GM10266 (cell line): ENCODE measurements around the gene PCBP1.
"Not testable (repeated sequence)": the region's sequence is repeated elsewhere in the genome, so short reads cannot be mapped to it uniquely, and the experiment has no call there.

ENCODE experiments used
- DNase-seq: peaks from one replicate; pipeline ENCODE4 v3.0.0; 2012; ENCODE audit errors: extremely low spot score
- TF ChIP-seq, protein P1 (sequence below): IDR thresholded peaks from 2 replicates; pipeline ENCODE4 v1.5.1; 2012; ENCODE audit warnings: mild to moderate bottlenecking, low read depth; ENCODE audit not compliant: control insufficient read depth, insufficient read depth; ENCODE audit errors: missing control alignments

PCBP1 gene

DNA sequence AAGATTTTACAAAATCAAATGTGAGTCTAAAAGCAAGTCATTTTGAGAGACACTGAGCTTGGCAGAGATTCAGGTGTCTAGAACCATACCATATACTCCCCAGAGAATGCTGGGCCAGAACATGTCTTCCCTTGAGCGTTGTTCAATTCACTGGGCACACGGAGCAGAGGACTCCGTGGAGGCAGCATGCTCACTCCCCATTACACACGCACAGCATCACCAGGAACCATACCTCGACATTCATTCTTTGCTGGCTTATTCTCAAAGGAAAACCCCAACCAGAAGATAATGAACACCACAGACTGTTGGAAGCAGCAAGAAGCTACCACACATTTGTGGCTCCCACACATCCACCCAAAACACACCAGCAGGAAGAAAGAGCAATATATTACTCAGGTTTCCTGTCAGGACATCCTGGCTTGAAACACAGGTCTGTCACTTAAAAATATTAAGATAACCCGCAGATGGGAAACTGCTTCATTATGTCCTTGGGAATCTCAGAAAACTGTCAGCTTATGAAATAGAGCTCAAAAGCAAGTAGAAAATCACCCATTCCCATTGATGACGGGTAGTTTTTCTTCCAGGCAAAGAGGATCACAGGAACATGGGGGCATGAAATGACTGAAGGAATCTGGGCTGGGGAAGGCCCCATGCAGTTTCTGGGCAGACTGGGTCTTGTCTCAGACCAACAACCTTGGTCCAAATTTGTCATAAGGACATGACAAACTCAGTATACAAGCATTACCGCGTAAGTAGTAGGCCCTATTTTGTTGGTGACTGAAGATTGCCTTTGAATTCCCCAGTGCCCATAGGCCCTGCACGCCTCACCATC is 46.4 kb downstream of the PCBP1 start:
- TF ChIP-seq, protein P1, sequence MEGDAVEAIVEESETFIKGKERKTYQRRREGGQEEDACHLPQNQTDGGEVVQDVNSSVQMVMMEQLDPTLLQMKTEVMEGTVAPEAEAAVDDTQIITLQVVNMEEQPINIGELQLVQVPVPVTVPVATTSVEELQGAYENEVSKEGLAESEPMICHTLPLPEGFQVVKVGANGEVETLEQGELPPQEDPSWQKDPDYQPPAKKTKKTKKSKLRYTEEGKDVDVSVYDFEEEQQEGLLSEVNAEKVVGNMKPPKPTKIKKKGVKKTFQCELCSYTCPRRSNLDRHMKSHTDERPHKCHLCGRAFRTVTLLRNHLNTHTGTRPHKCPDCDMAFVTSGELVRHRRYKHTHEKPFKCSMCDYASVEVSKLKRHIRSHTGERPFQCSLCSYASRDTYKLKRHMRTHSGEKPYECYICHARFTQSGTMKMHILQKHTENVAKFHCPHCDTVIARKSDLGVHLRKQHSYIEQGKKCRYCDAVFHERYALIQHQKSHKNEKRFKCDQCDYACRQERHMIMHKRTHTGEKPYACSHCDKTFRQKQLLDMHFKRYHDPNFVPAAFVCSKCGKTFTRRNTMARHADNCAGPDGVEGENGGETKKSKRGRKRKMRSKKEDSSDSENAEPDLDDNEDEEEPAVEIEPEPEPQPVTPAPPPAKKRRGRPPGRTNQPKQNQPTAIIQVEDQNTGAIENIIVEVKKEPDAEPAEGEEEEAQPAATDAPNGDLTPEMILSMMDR = no peak

DNA sequence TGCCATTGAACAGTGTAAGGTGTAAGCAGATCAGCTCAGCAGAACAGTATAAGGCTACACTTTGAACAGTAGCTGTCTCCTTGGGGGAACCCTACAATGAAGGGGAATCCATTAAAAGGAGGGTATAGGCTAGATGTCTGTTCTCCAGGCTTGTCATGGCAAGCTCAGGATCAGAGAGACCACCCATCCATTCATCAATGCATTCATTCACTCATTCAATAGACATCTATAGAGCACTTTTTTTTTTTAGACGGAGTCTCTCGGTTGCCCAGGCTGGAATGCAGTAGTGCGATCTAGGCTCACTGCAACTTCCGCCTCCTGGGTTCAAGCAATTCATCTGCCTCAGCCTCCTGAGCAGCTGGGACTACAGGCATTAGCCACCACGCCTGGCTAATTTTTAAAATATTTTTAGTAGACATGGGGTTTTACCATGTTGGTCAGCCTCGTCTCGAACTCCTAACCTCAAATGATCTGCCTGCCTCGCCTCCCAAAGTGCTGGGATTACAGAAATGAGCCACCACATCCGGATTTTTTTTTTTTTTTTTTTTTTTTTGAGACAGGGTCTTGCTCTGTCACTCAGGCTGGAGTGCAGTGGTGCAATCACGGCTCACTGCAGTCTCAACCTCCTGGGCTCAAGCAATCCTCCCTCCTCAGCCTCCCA is 47.2 kb downstream of the PCBP1 start:
- not testable (repeated sequence) for DNase-seq

More for the DNA sequence above, 46.4 kb downstream of the PCBP1 start:
- DNase-seq = no peak
